ENCODE measurements around the gene CHST3. TPM values are rescaled to one million over a fixed set of nuclear protein-coding genes. Genes with fewer than 3 reads are reported as not detected.

CHST3 gene
- total RNA-seq, 1 experiment from 2014 or later: 6.1 TPM

DNA sequence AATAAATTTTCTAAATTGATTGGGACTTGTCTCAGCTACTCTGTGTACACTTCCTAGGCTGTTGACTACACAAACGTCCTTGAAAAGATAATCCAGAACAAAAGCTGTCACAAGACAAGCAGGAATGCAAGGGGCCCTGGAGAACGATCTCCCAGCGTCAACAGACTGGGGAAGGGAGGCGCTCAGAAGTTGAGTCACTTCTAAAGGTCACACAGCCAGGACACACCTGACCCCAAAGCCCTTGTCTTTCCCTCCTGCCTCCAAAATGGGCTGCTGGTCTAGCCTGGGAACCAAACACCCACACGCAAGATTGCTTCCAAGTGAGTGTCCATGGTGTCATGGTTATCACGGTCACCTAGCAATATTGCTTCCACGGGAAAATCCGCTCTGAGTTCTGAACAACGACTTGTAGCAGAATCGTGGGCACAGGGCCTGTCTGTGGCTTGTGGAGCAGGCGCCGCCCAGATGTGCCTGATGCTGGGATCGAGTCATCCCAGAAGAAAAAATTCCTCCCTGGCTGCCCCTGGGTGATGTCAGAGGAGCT lies 74.3 kb downstream of the CHST3 start:
- Histone ChIP-seq H3K27me3 (ENCODE audit: insufficient read depth, low read length) (no peaks in the 10 kb centered on the region), H3K79me1 (ENCODE audit: insufficient read depth, low read depth, low read length, poor library complexity, severe bottlenecking) (no peaks in the 10 kb centered on the region), H3K18ac (ENCODE audit: insufficient read length, low read depth, low read length) (no peak overlapping the region), H3K23me2 (ENCODE audit: insufficient read length, low read depth, low read length, poor library complexity, severe bottlenecking) (no peaks in the 10 kb centered on the region), H3K4me2 (ENCODE audit: insufficient read depth, insufficient read length, low read length) (no peak overlapping the region), H2BK5ac (ENCODE audit: insufficient read length, low read length) (no peak overlapping the region), H4K20me1 (ENCODE audit: control insufficient read depth, insufficient read depth, insufficient read length) (no peaks in the 10 kb centered on the region), H4K91ac (ENCODE audit: insufficient read length, low read depth, low read length) (no peak overlapping the region), H2AK5ac (ENCODE audit: insufficient read length, low read length) (no peak overlapping the region), H3K27ac (ENCODE audit: insufficient read length, low read depth, low read length) (no peak overlapping the region), H2AFZ (ENCODE audit: low read length) (no peak overlapping the region), H3K9ac (ENCODE audit: extremely low read depth, insufficient read length, low read length) (no peak overlapping the region), H3K4ac (ENCODE audit: low read depth, low read length) (no peak overlapping the region), H2BK20ac (ENCODE audit: low read depth, low read length, poor library complexity, severe bottlenecking) (no peak overlapping the region), H2BK15ac (ENCODE audit: low read depth, low read length) (no peak overlapping the region; the same call in 1 of the 2 replicates), H3K23ac (ENCODE audit: insufficient read length, low read depth, low read length) (no peak overlapping the region), H3K9me3 (ENCODE audit: control insufficient read depth, low read depth, low read length) (no peaks in the 10 kb centered on the region), H3K56ac (ENCODE audit: insufficient read length, low read depth, low read length) (no peak overlapping the region), H4K8ac (replicated peaks; ENCODE audit: insufficient read length, low read depth, low read length) (no peak overlapping the region), H3K4me1 (ENCODE audit: insufficient read depth, low read length) (no peaks in the 10 kb centered on the region), H4K5ac (ENCODE audit: insufficient read length, low read depth, low read length) (no peak overlapping the region), H3K79me2 (ENCODE audit: insufficient read depth, low read length) (no peaks in the 10 kb centered on the region), H3T11ph (ENCODE audit: low read length) (no peak overlapping the region), H2BK120ac (ENCODE audit: low read depth, low read length, poor library complexity, severe bottlenecking) (no peak overlapping the region), H3K14ac (ENCODE audit: insufficient read depth, low read length) (no peak overlapping the region), H2BK12ac (ENCODE audit: insufficient read length, low read depth, low read length) (no peak overlapping the region)
- no CpG with 5 or more reads among the region's 13 CpGs for WGBS (ENCODE audit: extremely low coverage, insufficient read length, low lambda C conversion rate)
- TF ChIP-seq, protein P1, sequence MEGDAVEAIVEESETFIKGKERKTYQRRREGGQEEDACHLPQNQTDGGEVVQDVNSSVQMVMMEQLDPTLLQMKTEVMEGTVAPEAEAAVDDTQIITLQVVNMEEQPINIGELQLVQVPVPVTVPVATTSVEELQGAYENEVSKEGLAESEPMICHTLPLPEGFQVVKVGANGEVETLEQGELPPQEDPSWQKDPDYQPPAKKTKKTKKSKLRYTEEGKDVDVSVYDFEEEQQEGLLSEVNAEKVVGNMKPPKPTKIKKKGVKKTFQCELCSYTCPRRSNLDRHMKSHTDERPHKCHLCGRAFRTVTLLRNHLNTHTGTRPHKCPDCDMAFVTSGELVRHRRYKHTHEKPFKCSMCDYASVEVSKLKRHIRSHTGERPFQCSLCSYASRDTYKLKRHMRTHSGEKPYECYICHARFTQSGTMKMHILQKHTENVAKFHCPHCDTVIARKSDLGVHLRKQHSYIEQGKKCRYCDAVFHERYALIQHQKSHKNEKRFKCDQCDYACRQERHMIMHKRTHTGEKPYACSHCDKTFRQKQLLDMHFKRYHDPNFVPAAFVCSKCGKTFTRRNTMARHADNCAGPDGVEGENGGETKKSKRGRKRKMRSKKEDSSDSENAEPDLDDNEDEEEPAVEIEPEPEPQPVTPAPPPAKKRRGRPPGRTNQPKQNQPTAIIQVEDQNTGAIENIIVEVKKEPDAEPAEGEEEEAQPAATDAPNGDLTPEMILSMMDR (conservative IDR thresholded peaks at IDR 0.05): no peak
- Mint-ChIP-seq H3K36me3 (ENCODE audit: insufficient read depth in 1 of 3, low read depth in 3 of 3) (no peaks in the 10 kb centered on the region), H3K27me3 (ENCODE audit: low read depth) (peaks cover 10% of the 10 kb centered on the region), H3K4me1 (peaks cover 23% of the 10 kb centered on the region in 2 experiments), H3K4me3 (no peak overlapping the region), H3K27ac (no peak overlapping the region), H3K9me3 (no peaks in the 10 kb centered on the region)
- DNase-seq: no peak

All from H9 (cell line).